ENCODE data around the gene MITF. TPM values are rescaled to one million over a fixed set of nuclear protein-coding genes. Genes with fewer than 3 reads are reported as not detected.

The MITF gene
- total RNA-seq, 4 donors from 2014 or later: 1.6 to 22.5 (median 6.6) TPM

DNA sequence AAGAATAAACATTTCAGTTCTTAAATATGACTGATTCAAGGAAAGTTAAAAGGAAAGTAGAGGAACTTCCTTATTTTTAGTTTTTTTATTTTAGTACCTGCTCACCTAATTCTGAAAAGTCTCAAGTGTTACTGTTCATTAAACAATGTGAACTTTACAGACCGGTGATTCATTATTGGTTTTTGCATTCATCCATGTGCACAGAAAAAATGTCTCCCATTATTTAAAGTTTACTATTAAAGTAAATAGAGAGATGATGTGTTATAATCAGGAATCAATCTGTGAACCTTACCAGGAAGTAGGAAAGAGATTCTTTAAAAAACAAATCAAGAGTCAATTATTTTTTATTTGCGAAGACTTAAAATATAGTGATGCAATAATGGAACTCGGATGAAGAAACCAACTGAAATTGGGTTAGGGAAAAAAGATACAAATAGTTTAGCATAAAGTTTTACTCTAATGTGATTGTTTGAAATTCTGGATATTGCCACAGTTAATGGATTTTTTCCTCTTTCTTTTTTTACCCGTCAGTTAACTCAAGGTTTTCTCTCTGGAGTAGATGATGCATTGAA lies 140.9 kb downstream of the MITF start:
- Histone ChIP-seq H3K9me3 (no peaks in the 10 kb centered on the region), H3K36me3 (no peaks in the 10 kb centered on the region), H3K4me1 (no peaks in the 10 kb centered on the region), H3K27me3 (no peaks in the 10 kb centered on the region), H3K27ac (no peak overlapping the region), H3K4me3 (no peak overlapping the region)
- WGBS, 2 donors: 73 to 80% methylated on average over 4 of the region's 4 CpGs
- no peak for DNase-seq
- intact Hi-C loops (cut with DNase I): no loop called here
- TF ChIP-seq, protein P1, sequence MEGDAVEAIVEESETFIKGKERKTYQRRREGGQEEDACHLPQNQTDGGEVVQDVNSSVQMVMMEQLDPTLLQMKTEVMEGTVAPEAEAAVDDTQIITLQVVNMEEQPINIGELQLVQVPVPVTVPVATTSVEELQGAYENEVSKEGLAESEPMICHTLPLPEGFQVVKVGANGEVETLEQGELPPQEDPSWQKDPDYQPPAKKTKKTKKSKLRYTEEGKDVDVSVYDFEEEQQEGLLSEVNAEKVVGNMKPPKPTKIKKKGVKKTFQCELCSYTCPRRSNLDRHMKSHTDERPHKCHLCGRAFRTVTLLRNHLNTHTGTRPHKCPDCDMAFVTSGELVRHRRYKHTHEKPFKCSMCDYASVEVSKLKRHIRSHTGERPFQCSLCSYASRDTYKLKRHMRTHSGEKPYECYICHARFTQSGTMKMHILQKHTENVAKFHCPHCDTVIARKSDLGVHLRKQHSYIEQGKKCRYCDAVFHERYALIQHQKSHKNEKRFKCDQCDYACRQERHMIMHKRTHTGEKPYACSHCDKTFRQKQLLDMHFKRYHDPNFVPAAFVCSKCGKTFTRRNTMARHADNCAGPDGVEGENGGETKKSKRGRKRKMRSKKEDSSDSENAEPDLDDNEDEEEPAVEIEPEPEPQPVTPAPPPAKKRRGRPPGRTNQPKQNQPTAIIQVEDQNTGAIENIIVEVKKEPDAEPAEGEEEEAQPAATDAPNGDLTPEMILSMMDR (IDR thresholded peaks at IDR 0.05): no peak
- TF ChIP-seq POLR2A (IDR thresholded peaks at IDR 0.05): no peak

- no peak for DNase-seq
- WGBS, 2 donors: 56 to 66% methylated on average over 1 of the region's 1 CpG
- H3K27me3 ChIP-seq: no peaks in the 10 kb centered on the region
- H3K4me1 ChIP-seq: no peaks in the 10 kb centered on the region
- no peak overlapping the region for H3K27ac ChIP-seq
- no peak for TF ChIP-seq POLR2A (IDR thresholded peaks at IDR 0.05)
- TF ChIP-seq, protein P1 (IDR thresholded peaks at IDR 0.05): no peak
- H3K36me3 ChIP-seq: no peaks in the 10 kb centered on the region
- intact Hi-C loops (cut with DNase I): no loop called here
- no peak overlapping the region for H3K4me3 ChIP-seq
- H3K9me3 ChIP-seq: no peaks in the 10 kb centered on the region
Measured at GRCh38 chr3:69881051-69881450, 141.8 kb downstream of the MITF start.

DNA sequence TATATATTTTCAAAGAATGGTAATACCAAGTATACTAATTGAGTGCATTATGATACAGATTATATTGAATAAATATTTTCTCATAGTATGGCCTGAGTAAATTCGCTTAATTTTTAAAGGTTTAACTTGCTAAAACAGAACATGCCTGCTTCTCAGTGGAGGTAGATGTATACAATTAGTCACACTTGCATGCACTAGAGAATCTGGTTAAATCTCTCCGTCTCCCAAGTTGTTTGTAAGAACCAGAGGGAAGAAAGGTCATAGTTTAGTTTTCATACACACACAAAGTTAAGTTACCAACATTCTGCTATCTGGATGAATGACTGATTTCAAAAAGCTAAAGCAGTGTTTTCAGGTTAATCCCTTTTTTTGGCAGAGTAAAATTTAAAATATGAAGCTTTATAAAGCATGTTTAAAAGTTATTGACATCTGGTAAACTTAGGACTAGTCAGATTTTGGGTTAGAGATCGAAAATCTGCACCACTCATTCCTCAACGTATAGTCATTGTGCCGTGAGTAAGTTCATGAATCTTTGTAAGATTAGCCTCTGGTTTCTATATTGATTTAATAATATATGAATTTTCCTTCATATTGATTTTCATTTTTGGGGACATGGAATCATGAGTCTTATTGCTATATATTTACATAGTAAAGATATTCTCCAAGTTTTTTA lies 142.6 kb downstream of the MITF start:
- Histone ChIP-seq H3K4me1 (no peaks in the 10 kb centered on the region), H3K27ac (no peak overlapping the region), H3K9me3 (no peaks in the 10 kb centered on the region), H3K4me3 (no peak overlapping the region), H3K27me3 (no peaks in the 10 kb centered on the region), H3K36me3 (no peaks in the 10 kb centered on the region)
- intact Hi-C loops (cut with DNase I): no loop called here
- no peak for TF ChIP-seq POLR2A (IDR thresholded peaks at IDR 0.05)
- TF ChIP-seq, protein P1 (IDR thresholded peaks at IDR 0.05): no peak
- DNase-seq: no peak
- WGBS, 2 donors: 81 to 90% methylated on average over 5 of the region's 5 CpGs

DNA sequence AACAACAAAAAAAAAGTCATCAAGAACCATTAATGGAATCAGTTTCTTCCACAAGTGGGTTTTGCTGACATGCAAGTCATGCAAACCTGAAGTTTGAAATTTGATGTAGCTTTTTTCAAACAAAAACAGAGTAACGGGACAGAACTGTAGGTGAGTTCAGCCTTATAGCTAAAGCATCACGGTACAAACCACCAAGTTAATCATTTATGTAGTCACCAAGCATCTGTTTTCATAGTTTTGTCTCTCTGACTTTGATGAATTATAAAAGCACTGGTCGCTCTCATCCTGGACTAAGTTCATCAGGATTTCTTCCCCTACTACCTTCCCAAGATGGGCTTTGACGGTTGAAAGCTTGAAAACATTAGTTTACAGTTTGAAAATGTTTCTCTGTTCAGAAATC lies 143.3 kb downstream of the MITF start:
- WGBS, 2 donors: 85 to 88% methylated on average over 4 of the region's 4 CpGs
- intact Hi-C loops (cut with DNase I): no loop called here
- no peak for DNase-seq
- Histone ChIP-seq H3K4me3 (no peak overlapping the region), H3K36me3 (no peaks in the 10 kb centered on the region), H3K27ac (no peak overlapping the region), H3K4me1 (peaks cover 0 to under 1% (median 0%) of the 10 kb centered on the region in 3 donors), H3K9me3 (no peaks in the 10 kb centered on the region), H3K27me3 (no peaks in the 10 kb centered on the region)
- TF ChIP-seq POLR2A (IDR thresholded peaks at IDR 0.05): no peak
- TF ChIP-seq, protein P1 (IDR thresholded peaks at IDR 0.05): no peak

- 36 to 54% methylated on average over 13 of the region's 13 CpGs for WGBS, 2 donors
- Histone ChIP-seq H3K4me1 (peaks cover 0 to 13% (median 0%) of the 10 kb centered on the region in 3 donors), H3K27me3 (no peaks in the 10 kb centered on the region), H3K36me3 (no peaks in the 10 kb centered on the region), H3K4me3 (no peak overlapping the region), H3K27ac (no peak overlapping the region), H3K9me3 (no peaks in the 10 kb centered on the region)
- no peak for TF ChIP-seq POLR2A (IDR thresholded peaks at IDR 0.05)
- TF ChIP-seq, protein P1 (IDR thresholded peaks at IDR 0.05): no peak
- intact Hi-C loops (cut with DNase I): no loop called here
- no peak for DNase-seq
Measured at GRCh38 chr3:69888040-69888942, 149.0 kb downstream of the MITF start.

All from esophagus squamous epithelium (tissue), 5 donors.